Renal cortical epithelial cell (primary cell): ENCODE data around the gene IQGAP2. TPM values are rescaled to one million over a fixed set of nuclear protein-coding genes. Genes with fewer than 3 reads are reported as not detected.
A peak's percentile ranks its signal among the peaks of the same experiment; 100 is the strongest.
"Not testable (repeated sequence)": the region's sequence is repeated elsewhere in the genome, so short reads cannot be mapped to it uniquely, and the experiment has no call there.

Experiments
- DNase-seq: peaks from one replicate; pipeline ENCODE4 v3.0.0-alpha.2; 2011; ENCODE audit warnings: low read depth
- total RNA-seq: library from RNA; depleted of rRNA; stranded (reverse); fragments of >200 nt; gene quantifications from 2 replicates; pipeline ENCODE4 v1.2.3, GENCODE V29; 2014

Gene IQGAP2, protein sequence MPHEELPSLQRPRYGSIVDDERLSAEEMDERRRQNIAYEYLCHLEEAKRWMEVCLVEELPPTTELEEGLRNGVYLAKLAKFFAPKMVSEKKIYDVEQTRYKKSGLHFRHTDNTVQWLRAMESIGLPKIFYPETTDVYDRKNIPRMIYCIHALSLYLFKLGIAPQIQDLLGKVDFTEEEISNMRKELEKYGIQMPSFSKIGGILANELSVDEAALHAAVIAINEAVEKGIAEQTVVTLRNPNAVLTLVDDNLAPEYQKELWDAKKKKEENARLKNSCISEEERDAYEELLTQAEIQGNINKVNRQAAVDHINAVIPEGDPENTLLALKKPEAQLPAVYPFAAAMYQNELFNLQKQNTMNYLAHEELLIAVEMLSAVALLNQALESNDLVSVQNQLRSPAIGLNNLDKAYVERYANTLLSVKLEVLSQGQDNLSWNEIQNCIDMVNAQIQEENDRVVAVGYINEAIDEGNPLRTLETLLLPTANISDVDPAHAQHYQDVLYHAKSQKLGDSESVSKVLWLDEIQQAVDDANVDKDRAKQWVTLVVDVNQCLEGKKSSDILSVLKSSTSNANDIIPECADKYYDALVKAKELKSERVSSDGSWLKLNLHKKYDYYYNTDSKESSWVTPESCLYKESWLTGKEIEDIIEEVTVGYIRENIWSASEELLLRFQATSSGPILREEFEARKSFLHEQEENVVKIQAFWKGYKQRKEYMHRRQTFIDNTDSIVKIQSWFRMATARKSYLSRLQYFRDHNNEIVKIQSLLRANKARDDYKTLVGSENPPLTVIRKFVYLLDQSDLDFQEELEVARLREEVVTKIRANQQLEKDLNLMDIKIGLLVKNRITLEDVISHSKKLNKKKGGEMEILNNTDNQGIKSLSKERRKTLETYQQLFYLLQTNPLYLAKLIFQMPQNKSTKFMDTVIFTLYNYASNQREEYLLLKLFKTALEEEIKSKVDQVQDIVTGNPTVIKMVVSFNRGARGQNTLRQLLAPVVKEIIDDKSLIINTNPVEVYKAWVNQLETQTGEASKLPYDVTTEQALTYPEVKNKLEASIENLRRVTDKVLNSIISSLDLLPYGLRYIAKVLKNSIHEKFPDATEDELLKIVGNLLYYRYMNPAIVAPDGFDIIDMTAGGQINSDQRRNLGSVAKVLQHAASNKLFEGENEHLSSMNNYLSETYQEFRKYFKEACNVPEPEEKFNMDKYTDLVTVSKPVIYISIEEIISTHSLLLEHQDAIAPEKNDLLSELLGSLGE (N-terminal part only)
- total RNA-seq, result under 0.01 and 0.30 TPM in 2 replicates

GRCh38 chr5:76402886-76403765 is at the start of gene IQGAP2:
Gene IQGAP2 (plus strand): TSS chr5:76403285. CDS start chr5:76403546, 261 bp downstream.
- no peak for DNase-seq

DNA sequence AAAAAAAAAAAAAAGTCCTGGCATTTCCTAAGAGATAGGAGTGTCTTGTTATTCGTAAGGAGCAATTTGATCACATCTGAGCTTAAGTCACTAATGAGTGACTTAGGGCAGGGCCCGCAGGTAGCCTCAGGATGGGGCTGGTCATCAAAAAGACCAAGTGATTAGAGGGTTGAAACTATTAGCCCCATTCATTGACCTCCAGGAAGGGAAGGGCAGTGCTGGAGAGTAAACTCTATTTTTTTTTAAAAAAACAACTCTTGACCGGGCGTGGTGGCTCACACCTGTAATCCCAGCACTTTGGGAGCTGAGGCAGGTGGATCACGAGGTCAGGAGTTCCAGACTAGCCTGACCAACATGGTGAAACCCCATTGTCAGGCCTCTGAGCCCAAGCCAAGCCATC is 46.2 kb upstream of the IQGAP2 start:
- no peak for DNase-seq

DNA sequence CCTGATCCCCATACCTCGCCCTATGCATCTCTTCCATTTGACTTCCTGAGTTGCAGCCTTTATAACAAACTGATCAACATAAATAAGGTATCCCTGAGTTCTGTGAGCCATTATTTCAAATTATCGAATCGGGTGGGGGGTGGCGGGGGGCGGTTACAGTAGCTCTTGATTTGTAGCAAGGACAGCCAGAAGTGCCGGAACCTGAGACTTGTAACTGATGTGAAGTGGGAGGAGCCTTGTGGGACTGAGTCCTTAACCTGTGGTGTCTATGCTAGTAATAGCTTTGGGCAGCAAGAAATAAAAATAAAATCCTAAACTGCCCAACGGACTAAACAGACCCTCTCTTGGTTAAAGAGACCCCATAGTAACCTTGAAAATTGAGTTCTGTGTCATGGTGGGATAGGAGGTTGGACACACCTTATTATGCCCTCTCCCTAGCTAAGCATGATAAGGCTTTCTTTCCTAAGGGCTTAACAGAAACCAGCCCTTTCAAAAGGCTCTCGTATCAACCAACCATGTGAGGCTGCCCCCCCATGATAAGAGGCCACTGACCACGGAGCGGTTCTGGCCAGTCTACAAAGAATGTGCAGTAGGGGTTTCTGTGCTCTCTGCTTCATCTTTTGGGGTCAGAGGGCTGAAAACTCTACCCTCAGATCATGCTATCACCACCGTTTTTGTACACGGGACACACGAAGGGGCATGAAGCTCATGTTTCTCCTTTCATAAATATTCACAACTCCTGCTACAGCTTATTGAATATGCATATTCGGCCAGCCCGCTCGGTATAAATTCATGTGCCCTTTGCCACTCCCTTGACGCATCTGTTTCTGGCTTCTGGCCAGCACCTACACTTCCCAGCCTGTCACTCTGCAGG is 39.5 kb upstream of the IQGAP2 start:
- no peak for DNase-seq

DNA sequence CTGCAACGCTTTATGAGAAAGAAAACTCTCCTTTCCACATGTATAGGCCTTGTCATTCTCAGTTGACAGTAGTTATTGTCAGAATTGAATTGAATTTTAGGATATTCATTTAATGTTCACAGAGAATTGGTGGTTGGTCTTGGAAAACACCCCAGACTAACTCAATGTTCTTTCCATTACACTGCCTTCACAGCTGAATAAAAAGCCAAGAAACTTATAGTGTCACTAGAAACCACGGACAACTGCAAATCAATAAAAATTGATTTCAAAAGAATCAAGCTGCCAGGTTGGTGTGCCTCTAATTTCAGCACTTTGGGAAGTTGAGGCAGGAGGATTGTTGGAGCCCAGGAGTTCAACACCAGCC is 38.9 kb upstream of the IQGAP2 start:
- DNase-seq, result no peak

- no peak for DNase-seq
Measured at GRCh38 chr5:76365561-76365960, 37.5 kb upstream of the IQGAP2 start.

- DNase-seq, result no peak
Measured at GRCh38 chr5:76366596-76366995, 36.5 kb upstream of the IQGAP2 start.

GRCh38 chr5:76367623-76368371 is 35.3 kb upstream of the IQGAP2 start:
- DNase-seq, result peak; percentile 85

GRCh38 chr5:76368941-76369340 is 34.1 kb upstream of the IQGAP2 start:
- no peak for DNase-seq

- not testable (repeated sequence) for DNase-seq
Measured at GRCh38 chr5:76369668-76370067, 33.4 kb upstream of the IQGAP2 start.

GRCh38 chr5:76371960-76372322 is 31.1 kb upstream of the IQGAP2 start:
- DNase-seq, result no peak

- DNase-seq, result peak; percentile 88
Measured at GRCh38 chr5:76372323-76373054, 30.6 kb upstream of the IQGAP2 start.

DNA sequence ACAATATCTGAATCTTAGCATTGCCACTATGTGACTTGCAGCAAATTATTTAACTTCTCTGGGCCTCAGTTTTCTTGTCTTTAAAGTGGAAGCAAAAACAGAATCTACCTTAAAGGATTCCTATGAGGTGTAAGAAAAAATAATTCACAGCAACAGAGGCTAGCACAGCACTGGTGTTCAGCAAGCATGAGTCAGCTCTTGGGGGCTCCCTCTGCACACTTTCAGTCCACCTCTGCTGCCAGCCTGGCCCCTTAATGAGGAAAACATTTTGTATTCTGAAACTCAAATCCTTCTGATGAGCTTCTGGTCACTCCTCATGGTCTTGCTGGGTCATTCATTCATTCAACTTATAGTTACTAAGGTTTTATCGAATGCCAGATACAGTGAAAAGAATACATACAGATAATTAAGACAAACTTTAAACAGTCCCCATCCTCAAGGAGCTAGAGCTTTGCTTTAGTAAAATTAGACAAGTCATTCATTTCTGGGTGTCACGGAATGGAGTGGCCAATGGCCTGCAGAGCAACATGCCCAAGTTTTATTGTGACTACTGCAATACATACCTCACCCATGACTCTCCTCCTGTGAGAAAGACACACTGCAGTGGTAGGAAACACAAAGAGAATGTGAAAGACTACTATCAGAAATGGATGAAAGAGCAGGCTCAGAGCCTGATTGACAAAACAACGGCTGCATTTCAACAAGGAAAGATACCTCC is 26.8 kb upstream of the IQGAP2 start:
- no peak for DNase-seq

DNA sequence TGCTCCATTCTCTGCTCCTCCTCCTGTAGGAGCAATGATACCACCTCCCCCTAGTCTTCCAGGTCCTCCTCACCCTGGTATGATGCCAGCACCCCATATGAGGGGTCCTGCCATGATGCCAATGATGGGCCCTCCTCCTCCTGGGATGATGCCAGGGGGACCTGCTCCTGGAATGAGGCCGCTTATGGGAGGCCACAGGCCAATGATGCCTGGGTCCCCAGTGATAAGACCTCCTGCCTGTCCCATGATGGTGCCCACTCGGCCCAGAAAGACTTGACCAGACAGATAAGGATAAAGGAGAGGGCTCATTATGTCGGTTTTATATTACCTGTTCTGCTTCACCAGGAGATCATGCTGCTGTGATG is 26.2 kb upstream of the IQGAP2 start:
- DNase-seq, result no peak

DNA sequence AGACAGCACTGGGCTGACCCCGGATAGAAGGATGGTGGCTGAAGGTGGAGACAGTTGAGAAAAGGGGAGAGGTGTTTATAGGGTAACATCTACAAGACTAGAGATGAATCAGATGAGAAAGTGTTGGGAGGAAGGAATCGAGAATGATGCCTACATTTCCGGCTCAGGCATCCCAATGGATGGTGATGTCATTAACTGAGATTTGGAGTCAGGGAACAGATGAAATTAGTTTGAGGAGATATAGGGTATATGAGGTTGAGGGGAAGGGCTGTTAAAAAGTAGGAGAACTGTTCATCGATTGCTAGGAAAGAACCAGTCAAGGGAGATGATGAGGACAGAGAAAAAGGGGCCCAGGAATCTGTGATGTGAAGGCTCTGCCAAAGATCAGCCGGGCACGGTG is 24.7 kb upstream of the IQGAP2 start:
- no peak for DNase-seq

DNA sequence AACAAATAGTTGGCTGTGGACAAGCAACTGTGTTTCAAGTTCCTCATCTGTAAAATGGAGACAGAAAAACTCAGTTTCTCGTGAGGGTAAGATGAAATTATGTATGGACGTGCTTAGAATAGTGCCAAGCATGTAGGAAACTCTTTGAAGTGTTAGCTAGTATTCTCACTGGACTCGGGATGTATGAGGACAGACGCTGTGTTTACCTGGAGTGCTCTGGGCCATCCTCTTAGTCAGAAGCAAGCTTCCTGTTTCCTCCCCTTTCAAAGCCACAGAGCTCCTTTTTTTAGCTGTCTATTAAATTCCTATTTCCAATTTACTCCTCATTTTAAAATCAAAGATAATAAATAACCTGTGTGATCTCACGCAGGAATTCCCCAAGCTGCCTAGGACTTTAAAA is 23.8 kb upstream of the IQGAP2 start:
- DNase-seq, result no peak

DNA sequence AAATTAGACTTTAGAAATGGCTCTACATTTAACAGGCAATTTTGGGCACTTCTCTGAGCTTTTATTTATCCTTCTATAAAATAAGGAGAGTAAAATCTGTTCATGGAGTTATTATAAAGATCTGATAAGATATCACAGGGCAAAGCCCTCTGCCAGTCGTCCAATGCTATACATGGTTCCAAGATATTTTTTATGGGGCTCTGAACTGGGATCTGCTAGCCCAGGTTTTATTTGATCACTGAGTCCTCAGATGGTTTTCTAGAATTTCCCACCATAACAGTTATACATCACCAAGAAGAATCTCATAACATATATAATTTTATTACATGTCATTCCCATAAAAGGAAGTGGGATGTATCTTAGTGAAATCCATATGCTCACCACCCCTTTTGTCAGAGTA is 23.2 kb upstream of the IQGAP2 start:
- DNase-seq, result no peak

- no peak for DNase-seq
Measured at GRCh38 chr5:76380346-76381066, 22.6 kb upstream of the IQGAP2 start.
